Suppressor macrophage (primary cell): Measurements from ENCODE around the gene PEX13.

Experiments
- DNase-seq, 4 experiments: peaks; one replicate each; pipeline ENCODE4 v3.0.0-alpha.2; 2020 to 2022

The PEX13 gene

DNA sequence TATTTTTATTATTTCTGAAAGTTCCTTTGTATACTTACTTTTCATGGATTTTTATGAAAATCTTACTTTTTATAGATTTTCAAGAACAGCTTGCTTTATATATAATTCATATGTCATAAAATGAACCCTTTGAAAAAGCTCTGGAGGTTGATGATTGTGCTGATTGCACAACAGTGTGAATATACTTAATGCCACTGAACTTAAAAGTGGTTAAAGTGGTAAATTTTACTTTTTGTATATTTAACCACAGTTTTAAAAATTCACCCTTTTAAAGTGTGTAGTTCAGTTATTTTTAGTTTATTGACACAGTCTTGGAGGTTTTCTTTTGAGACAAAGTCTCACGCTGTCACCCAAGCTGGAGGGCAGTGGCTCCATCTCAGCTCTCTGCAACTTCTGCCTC lies 56.6 kb downstream of the PEX13 start:
- DNase-seq: no peak

DNA sequence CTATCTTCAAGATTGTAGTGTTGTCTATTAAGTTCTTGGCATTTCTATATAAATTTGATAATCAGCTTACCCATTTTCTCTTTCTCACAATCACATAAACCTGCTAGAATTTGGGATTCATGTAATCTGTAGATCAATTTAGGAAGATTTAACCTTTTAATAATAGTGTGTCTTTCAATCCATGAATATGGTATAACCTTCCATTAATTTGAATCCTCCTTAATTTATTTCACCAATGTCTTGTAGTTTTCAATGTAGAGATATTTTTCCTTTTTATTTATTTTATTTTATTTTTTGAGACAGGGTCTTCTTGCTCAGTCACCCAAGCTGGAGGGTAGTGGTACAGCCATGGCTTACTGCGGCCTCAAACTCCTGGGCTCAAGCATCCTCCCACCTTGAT lies 68.4 kb downstream of the PEX13 start:
- DNase-seq: no peak

DNA sequence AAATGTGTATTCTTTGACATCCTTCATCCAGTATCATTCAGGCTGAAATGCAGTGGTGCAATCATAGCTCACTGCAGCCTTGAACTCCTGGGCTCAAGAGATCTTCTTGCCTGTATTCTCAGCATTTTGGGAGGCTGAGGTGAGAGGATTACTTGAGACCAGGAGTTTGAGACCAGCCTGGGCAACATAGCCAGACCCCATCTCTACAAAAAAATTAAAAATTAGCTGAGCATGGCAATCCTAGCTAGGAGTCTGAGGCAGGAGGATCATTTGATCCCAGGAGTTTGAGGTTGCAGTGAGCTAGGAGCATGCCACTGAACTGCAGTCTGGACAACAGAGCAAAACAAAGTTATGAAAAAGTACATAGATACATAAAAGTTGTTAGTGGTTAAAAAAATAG lies 72.3 kb downstream of the PEX13 start:
- no peak for DNase-seq

DNA sequence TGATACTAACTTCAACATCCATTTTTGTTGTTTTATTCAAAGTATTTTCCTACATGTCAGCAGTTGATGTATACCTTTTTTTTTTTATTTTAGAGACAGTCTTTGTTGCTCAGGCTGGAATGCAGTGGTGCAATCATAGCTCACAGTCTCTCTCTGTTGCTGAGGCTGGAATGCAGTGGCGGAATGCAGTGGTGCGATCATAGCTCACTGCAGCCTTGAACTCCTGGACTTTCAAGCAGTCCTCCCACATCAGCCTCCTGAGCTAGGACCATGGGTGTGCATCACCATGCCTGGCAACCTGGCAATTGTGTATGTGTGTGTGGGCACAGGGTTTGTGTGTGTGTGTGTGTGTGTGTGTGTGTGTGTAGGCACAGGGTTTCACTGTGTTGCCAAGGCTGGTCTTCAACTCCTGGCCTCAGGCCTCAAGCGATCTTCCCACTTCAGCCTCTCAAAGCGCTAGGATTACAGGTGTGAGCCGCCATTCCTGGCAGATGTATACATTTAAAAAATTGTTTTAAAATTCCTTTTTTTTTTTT lies 72.9 kb downstream of the PEX13 start:
- no peak for DNase-seq

DNA sequence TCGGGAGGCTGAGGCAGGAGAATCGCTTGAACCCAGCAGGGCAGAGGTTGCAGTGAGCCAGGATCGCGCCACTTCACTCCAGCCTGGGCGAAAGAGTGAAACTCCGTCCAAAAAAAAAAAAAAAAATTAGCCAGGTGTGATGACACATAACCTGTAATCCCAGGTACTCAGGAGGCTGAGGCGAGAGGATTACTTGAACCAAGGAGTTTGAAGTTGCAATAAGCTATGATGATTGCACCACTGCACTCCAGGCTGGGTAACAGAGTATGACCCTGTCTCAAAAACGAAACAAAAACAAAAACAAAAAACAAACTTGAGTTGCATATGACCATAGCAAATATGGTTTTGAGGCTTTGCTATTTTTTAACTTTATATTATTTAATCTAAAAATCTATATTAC lies 74.0 kb downstream of the PEX13 start:
- DNase-seq: no peak

DNA sequence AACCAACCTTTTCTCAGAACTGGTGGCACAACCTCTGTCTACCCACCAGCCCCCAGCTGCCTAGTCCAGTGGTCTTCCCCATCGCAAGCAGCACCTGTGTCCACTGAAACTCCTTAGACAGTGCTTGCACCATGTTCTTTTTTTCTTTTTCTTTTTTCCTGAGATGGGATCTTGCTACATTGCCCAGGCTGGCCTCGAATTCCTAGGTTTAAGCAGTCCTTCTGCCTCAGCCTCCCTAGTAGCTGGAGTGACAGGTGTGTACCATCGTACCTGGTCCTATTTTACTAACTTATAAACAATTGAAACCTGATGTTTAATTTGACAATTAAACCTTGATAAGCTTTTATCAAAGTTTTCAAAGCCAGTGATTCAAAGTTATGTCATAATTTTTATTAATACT lies 78.9 kb downstream of the PEX13 start:
- no peak for DNase-seq

DNA sequence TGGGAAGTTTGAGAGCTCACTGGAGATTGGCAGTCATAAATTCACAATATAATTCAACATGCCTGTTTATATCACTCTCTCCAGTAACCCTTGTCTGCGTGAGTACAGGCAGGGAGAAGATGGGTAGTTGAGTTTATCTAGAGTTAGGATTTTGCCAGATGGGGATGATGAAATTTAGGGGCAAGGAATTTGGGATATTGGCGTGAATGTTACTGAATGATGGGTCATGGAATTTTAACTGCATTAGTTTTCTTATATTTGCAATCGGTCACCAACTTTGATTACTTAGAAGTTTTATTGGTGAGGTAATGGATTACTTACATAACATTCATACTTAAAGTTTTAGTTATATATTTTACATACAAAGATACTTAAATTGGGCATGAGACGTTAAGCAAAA lies 83.3 kb downstream of the PEX13 start:
- DNase-seq: no peak
